GM12878 (cell line): ENCODE data around the gene ADCY5. TPM values are rescaled to one million over a fixed set of nuclear protein-coding genes. Genes with fewer than 3 reads are reported as not detected.

Source experiments
- ATAC-seq: fragments of 200-7000 bp; cut with Tn5 transposase; 3 replicates; pipeline ENCODE4 v1.9.1; 2020; ENCODE audit warnings: mild to moderate bottlenecking, moderate library complexity
- BruUV-seq: library from RNA; stranded (reverse); fragments of 400-500 nt; replicated peaks from 2 replicates; lab custom pipeline; 2021; lab: Mats Ljungman, UMichigan
- CTCF ChIA-PET: fragments of 300-600 bp; sonication (Branson Sonifier 250); formaldehyde crosslinking; extraction: SDS; loops from one replicate; lab custom pipeline; 2021; ENCODE audit warnings: inconsistent platforms; lab: Yijun Ruan, JAX
- POLR2A ChIA-PET: fragments of 350-600 bp; formaldehyde crosslinking; extraction: SDS; loops from one replicate; lab custom pipeline; 2021; ENCODE audit warnings: inconsistent platforms; lab: Charles Lee
- RAD21 ChIA-PET: fragments of 300-600 bp; sonication (Branson Sonifier 250); formaldehyde crosslinking; loops from one replicate; lab custom pipeline; 2023; ENCODE audit warnings: antibody characterized with exemption; ENCODE audit not compliant: unreplicated experiment; lab: Charles Lee
- SMC1A ChIA-PET: fragments of 300-600 bp; sonication (Branson Sonifier 250); formaldehyde crosslinking; loops from one replicate; lab custom pipeline; 2023; ENCODE audit not compliant: unreplicated experiment, uncharacterized antibody; lab: Charles Lee
- DNase-seq: peaks from one replicate; pipeline ENCODE4 v3.0.0-alpha.2; 2011; ENCODE audit warnings: low read depth, low spot score
- FAIRE-seq: peaks from 3 replicates; lab custom pipeline; 2011; peaks lifted over from hg19 to GRCh38; lab: Jason Lieb, UNC
- H2AFZ ChIP-seq: 2 replicates; pipeline ENCODE4 v1.6.0; 2011; ENCODE audit warnings: low read depth, low read length, control low read depth; ENCODE audit not compliant: control insufficient read depth
- H3K27ac ChIP-seq: 2 replicates; pipeline ENCODE4 v1.5.1; 2011; ENCODE audit warnings: control low read depth; ENCODE audit not compliant: control insufficient read depth, insufficient read depth
- H3K27me3 ChIP-seq, 2 experiments: replicated peaks in 1 of 2; 2 replicates each; pipeline versions ENCODE4 v1.6.0 to v1.6.1; 2011; ENCODE audit warnings: low read length in 1 of 2; ENCODE audit not compliant: control insufficient read depth in 2 of 2, insufficient read depth in 2 of 2
- H3K36me3 ChIP-seq, 2 experiments: 2 replicates each; pipeline ENCODE4 v1.5.1; 2011; ENCODE audit warnings: low read length in 1 of 2; ENCODE audit not compliant: control insufficient read depth in 2 of 2, insufficient read depth in 2 of 2
- H3K4me1 ChIP-seq: 2 replicates; pipeline ENCODE4 v1.6.1; 2011; ENCODE audit warnings: mild to moderate bottlenecking, low read length, moderate library complexity, mixed read lengths; ENCODE audit not compliant: control insufficient read depth, insufficient read depth
- H3K4me2 ChIP-seq: 2 replicates; pipeline ENCODE4 v1.6.0; 2011; ENCODE audit warnings: control low read depth; ENCODE audit not compliant: control insufficient read depth, insufficient read depth
- H3K4me3 ChIP-seq: fragments of 200-600 bp; sonication (generic); 2 replicates; pipeline ENCODE4 v1.5.1; 2016
- H3K79me2 ChIP-seq: 2 replicates; pipeline ENCODE4 v1.6.0; 2011; ENCODE audit warnings: low read length; ENCODE audit not compliant: control insufficient read depth, insufficient read depth
- H3K9ac ChIP-seq: 2 replicates; pipeline ENCODE4 v1.8.0; 2011; ENCODE audit warnings: low read length, control low read depth, mixed read lengths; ENCODE audit not compliant: control insufficient read depth, insufficient read depth
- H3K9me3 ChIP-seq: replicated peaks from 3 replicates; pipeline ENCODE4 v1.5.1; 2011; ENCODE audit warnings: mild to moderate bottlenecking, low read length; ENCODE audit not compliant: control insufficient read depth, insufficient read depth
- H4K20me1 ChIP-seq: 2 replicates; pipeline ENCODE4 v1.6.0; 2011; ENCODE audit not compliant: control insufficient read depth, insufficient read depth
- CHD2 ChIP-seq: IDR thresholded peaks from 2 replicates; pipeline ENCODE4 v1.6.1; 2011; ENCODE audit warnings: low read depth, low read length, improper control_type of control experiment, borderline replicate concordance
- IRF3 ChIP-seq: fragments of 450-650 bp; IDR thresholded peaks from 2 replicates; pipeline ENCODE4 v1.6.1; 2014; ENCODE audit warnings: mild to moderate bottlenecking
- JUNB ChIP-seq: IDR thresholded peaks from 2 replicates; pipeline ENCODE4 v1.6.1; 2016; ENCODE audit warnings: antibody characterized with exemption, mild to moderate bottlenecking
- MYC ChIP-seq: IDR thresholded peaks from 2 replicates; pipeline ENCODE4 v1.6.1; 2011; ENCODE audit warnings: mild to moderate bottlenecking, low read length, moderate library complexity, inconsistent platforms; ENCODE audit not compliant: insufficient read depth, insufficient replicate concordance, insufficient read length, severe bottlenecking
- SMAD1 ChIP-seq: fragments of 450-650 bp; IDR thresholded peaks from 2 replicates; pipeline ENCODE4 v1.6.1; 2018; ENCODE audit warnings: mild to moderate bottlenecking, low read depth; ENCODE audit not compliant: partially characterized antibody
- ZNF384 ChIP-seq: IDR thresholded peaks from 2 replicates; pipeline ENCODE4 v1.6.1; 2012; ENCODE audit warnings: low read depth, mild to moderate bottlenecking, low read length, improper control_type of control experiment, borderline replicate concordance
- ZNF592 ChIP-seq: fragments of 450-650 bp; IDR thresholded peaks from 2 replicates; pipeline ENCODE4 v1.6.1; 2017; ENCODE audit warnings: mild to moderate bottlenecking, moderate library complexity
- ZNF687 ChIP-seq: fragments of 450-650 bp; IDR thresholded peaks from 2 replicates; pipeline ENCODE4 v1.6.1; 2017; ENCODE audit warnings: mild to moderate bottlenecking, moderate library complexity
- ZZZ3 ChIP-seq: IDR thresholded peaks from 2 replicates; pipeline ENCODE4 v1.6.1; 2011; ENCODE audit warnings: low read depth; ENCODE audit not compliant: control insufficient read depth, insufficient read length
- WGBS: methylation state at CpG from one replicate; pipeline ENCODE4 v1.1.6; 2016; ENCODE audit warnings: low lambda C conversion rate; ENCODE audit not compliant: insufficient replicate concordance, insufficient coverage; ENCODE audit errors: missing lambda C conversion rate; 5-methylcytosine and 5-hydroxymethylcytosine counted together
- in situ Hi-C: fragments of 300-500 bp; cut with MboI; formaldehyde crosslinking; loops from 9 replicates; pipeline ENCODE4 v1.14.3; 2018; ENCODE audit warnings: mixed read lengths
- intact Hi-C: fragments of 100-400 bp; cut with micrococcal nuclease; formaldehyde crosslinking; loops from one replicate; pipeline ENCODE4 v1.14.2; 2022; ENCODE audit not compliant: unreplicated experiment
- polyA plus RNA-seq, 11 experiments: library from polyadenylated mRNA; depleted of rRNA in 4 of 11; unstranded in 6 of 11; stranded (reverse) in 5 of 11; fragments of >200 nt; fragmentation: Nextera tagmentation in 4 of 11; fragmentation: Illumina TruSeq in 1 of 11; extraction: Ambion mirVana in 4 of 11; extraction: Trizol in 1 of 11; gene quantifications; 1 replicate in 1 of 11; 2 replicates in 10 of 11; pipeline versions ENCODE4 v1.2.1 to v1.2.3, GENCODE V29; 2011 to 2016; ENCODE audit warnings: inconsistent platforms in 2 of 11, missing spikeins in 2 of 11, low read depth in 1 of 11
- total RNA-seq, 4 experiments: library from RNA; depleted of rRNA in 3 of 4; stranded (reverse); fragments of >200 nt in 3 of 4; fragmentation: Illumina TruSeq in 1 of 4; extraction: Trizol in 1 of 4; gene quantifications; 2 replicates each; pipeline versions ENCODE4 v1.2.1 to v1.2.3, GENCODE V29; 2013 to 2021

Gene ADCY5
- total and polyA plus RNA-seq, 10 of the 15 experiments (the other 5 are each of a cell fraction or from before 2014, with no cell fraction given): under 0.01 to 0.24 (median 0.02) TPM; not detected in 4

- no peak for TF ChIP-seq ZNF592
- no peak for TF ChIP-seq CHD2
- TF ChIP-seq ZNF384: no peak
These were observed 61.4 kb downstream of the ADCY5 start (continued) for GRCh38 chr3:123387532-123387931.

- in situ Hi-C loops: no loop called here
- no peak overlapping the region for H2AFZ ChIP-seq
- POLR2A ChIA-PET: no interaction called here
These were observed 62.3 kb downstream of the ADCY5 start for GRCh38 chr3:123386477-123387040.

More at GRCh38 chr3:123386477-123387040, 62.3 kb downstream of the ADCY5 start:
- H4K20me1 ChIP-seq: no peaks in the 10 kb centered on the region
- FAIRE-seq (no peak), ATAC-seq (no peak), DNase-seq (no peak)
- no peaks in the 10 kb centered on the region for H3K79me2 ChIP-seq
- no peak for TF ChIP-seq SMAD1
- no peak for TF ChIP-seq MYC
- no peak for TF ChIP-seq ZNF687
- TF ChIP-seq JUNB: no peak
- no peak for TF ChIP-seq IRF3
- no peak for TF ChIP-seq ZZZ3
- WGBS: 4% methylated on average over 11 of the region's 11 CpGs
- no peaks in the 10 kb centered on the region for H3K36me3 ChIP-seq
- RAD21 ChIA-PET: no interaction called here
- no peak overlapping the region for H3K27ac ChIP-seq
- H3K4me3 ChIP-seq: no peak overlapping the region
- no TSS peak for BruUV-seq
- intact Hi-C loops: no loop called here
- H3K9me3 ChIP-seq: no peaks in the 10 kb centered on the region
- peaks cover 0 to 7% of the 10 kb centered on the region in 2 experiments; a peak in 3 of 4 replicates for H3K27me3 ChIP-seq
- SMC1A ChIA-PET: no interaction called here
- CTCF ChIA-PET: no interaction called here
- no peaks in the 10 kb centered on the region for H3K4me1 ChIP-seq
- H3K9ac ChIP-seq: no peak overlapping the region
- no peak overlapping the region for H3K4me2 ChIP-seq
